HepG2 (cell line): ENCODE results near the gene NCMAP. TPM values are rescaled to one million over a fixed set of nuclear protein-coding genes. Genes with fewer than 3 reads are reported as not detected.

Source experiments
- ATF1 ChIP-seq: IDR thresholded peaks from 2 replicates; pipeline ENCODE4 v1.6.1; 2016; ENCODE audit warnings: mild to moderate bottlenecking, control low read depth
- FOXJ3 ChIP-seq: sonication (generic); formaldehyde crosslinking; IDR thresholded peaks from 2 replicates; pipeline ENCODE4 v1.4.0; 2020; ENCODE audit warnings: missing genetic modification reagents, mild to moderate bottlenecking, borderline replicate concordance
- NR2C2 ChIP-seq: sonication (generic); formaldehyde crosslinking; IDR thresholded peaks from 2 replicates; pipeline ENCODE4 v1.4.0; 2020; ENCODE audit warnings: missing genetic modification reagents, mild to moderate bottlenecking, moderate library complexity, borderline replicate concordance
- PATZ1 ChIP-seq: sonication (generic); formaldehyde crosslinking; IDR thresholded peaks from 2 replicates; pipeline ENCODE4 v1.4.0; 2020; ENCODE audit warnings: missing genetic modification reagents
- PRDM15 ChIP-seq: sonication (generic); formaldehyde crosslinking; IDR thresholded peaks from 2 replicates; pipeline ENCODE4 v1.4.0; 2020; ENCODE audit warnings: missing genetic modification reagents
- REL ChIP-seq: sonication (generic); formaldehyde crosslinking; conservative IDR thresholded peaks from 2 replicates; pipeline ENCODE4 v1.8.0; 2022; ENCODE audit warnings: mild to moderate bottlenecking, missing genetic modification reagents, moderate library complexity
- RORA ChIP-seq: sonication (generic); formaldehyde crosslinking; IDR thresholded peaks from 2 replicates; pipeline ENCODE4 v1.5.0; 2020; ENCODE audit warnings: mild to moderate bottlenecking, missing genetic modification reagents, moderate library complexity
- SALL1 ChIP-seq: sonication (generic); formaldehyde crosslinking; IDR thresholded peaks from 2 replicates; pipeline ENCODE4 v1.8.0; 2022; ENCODE audit warnings: mild to moderate bottlenecking, missing genetic modification reagents
- ZNF224 ChIP-seq: sonication (generic); formaldehyde crosslinking; IDR thresholded peaks from 2 replicates; pipeline ENCODE4 v1.5.0; 2020; ENCODE audit warnings: mild to moderate bottlenecking, missing genetic modification reagents
- polyA plus RNA-seq, 8 experiments: library from polyadenylated mRNA; depleted of rRNA in 3 of 8; stranded (reverse) in 7 of 8; unstranded in 1 of 8; fragments of >200 nt; fragmentation: Illumina TruSeq in 4 of 8; extraction: Trizol in 4 of 8; gene quantifications; 2 replicates each; pipeline versions ENCODE4 v1.2.1 to v1.2.3, GENCODE V29; 2011 to 2016; ENCODE audit warnings: low read depth in 4 of 8, missing spikeins in 1 of 8, mixed read lengths in 1 of 8; ENCODE audit not compliant: insufficient read depth in 1 of 8
- total RNA-seq, 5 experiments: library from RNA; depleted of rRNA; stranded (reverse); fragments of >200 nt; fragmentation: Illumina TruSeq; extraction: Trizol; gene quantifications; 2 replicates each; pipeline ENCODE4 v1.2.3, GENCODE V29; 2016; ENCODE audit warnings: low read depth in 1 of 5

NCMAP gene
- total and polyA plus RNA-seq, 2 of the 13 experiments (the other 11 are each of a cell fraction or from before 2014, with no cell fraction given), result 2.7 to 20.0 TPM

- TF ChIP-seq PATZ1, result peak; percentile 93
- TF ChIP-seq RORA, result no peak
- no peak for TF ChIP-seq REL
- TF ChIP-seq ATF1 (CRISPR knock-in tag), result no peak
- no peak for TF ChIP-seq SALL1 (CRISPR knock-in tag)
- no peak for TF ChIP-seq FOXJ3 (CRISPR knock-in tag)
- no peak for TF ChIP-seq ZNF224
- no peak for TF ChIP-seq NR2C2 (CRISPR knock-in tag)
- TF ChIP-seq PRDM15 (CRISPR knock-in tag), result no peak
Measured at GRCh38 chr1:24555591-24556413, at the start of gene NCMAP (continued).
